ENCODE measurements around the gene ABHD16A.

DNA sequence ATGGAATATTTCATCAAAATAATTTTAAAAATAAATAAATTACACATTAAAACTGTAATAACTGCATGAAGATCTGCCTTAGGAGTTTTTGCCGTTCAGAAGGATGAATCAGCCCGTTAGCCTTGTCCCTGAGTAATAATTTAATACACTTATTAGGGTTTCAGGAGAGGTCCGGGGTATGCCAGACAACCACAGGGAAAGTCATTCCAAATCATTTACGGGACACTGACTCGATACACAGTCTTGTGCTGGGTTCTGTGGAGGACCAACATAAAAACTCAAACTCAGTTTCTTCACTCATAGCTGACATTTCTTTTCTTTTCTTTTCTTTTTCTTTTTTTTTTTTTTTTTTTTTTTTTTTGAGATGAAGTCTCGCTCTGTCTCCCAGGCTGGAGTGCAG is 2.8 kb upstream of the ABHD16A start:
- TF ChIP-seq, protein P1, sequence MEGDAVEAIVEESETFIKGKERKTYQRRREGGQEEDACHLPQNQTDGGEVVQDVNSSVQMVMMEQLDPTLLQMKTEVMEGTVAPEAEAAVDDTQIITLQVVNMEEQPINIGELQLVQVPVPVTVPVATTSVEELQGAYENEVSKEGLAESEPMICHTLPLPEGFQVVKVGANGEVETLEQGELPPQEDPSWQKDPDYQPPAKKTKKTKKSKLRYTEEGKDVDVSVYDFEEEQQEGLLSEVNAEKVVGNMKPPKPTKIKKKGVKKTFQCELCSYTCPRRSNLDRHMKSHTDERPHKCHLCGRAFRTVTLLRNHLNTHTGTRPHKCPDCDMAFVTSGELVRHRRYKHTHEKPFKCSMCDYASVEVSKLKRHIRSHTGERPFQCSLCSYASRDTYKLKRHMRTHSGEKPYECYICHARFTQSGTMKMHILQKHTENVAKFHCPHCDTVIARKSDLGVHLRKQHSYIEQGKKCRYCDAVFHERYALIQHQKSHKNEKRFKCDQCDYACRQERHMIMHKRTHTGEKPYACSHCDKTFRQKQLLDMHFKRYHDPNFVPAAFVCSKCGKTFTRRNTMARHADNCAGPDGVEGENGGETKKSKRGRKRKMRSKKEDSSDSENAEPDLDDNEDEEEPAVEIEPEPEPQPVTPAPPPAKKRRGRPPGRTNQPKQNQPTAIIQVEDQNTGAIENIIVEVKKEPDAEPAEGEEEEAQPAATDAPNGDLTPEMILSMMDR (conservative IDR thresholded peaks at IDR 0.05; ENCODE audit: low read length) = no peak
- no peak for TF ChIP-seq EZH2phosphoT487 (IDR thresholded peaks at IDR 0.05; ENCODE audit: borderline replicate concordance)
